ENCODE measurements around the gene DYRK4.

Gene DYRK4

GRCh38 chr12:4545195-4545594 lies 16.8 kb upstream of the DYRK4 start:
- Histone ChIP-seq H2BK12ac (ENCODE audit: low read length in 2 of 2) (no peak overlapping the region), H4K8ac (ENCODE audit: low read length) (no peak overlapping the region), H3K14ac (ENCODE audit: low read length in 2 of 2) (no peak overlapping the region), H4K91ac (ENCODE audit: low read length) (no peak overlapping the region), H3K79me1 (replicated peaks; ENCODE audit: low read length, poor library complexity, severe bottlenecking) (peaks cover 4% of the 10 kb centered on the region), H3K36me3 (ENCODE audit: control insufficient read depth in 1 of 2, insufficient read depth in 2 of 2, low read depth in 1 of 2, low read length in 2 of 2) (peaks cover 0 to 8% of the 10 kb centered on the region in 2 experiments), H2BK15ac (ENCODE audit: low read depth, poor library complexity, severe bottlenecking) (no peak overlapping the region), H2BK120ac (ENCODE audit: low read depth, low read length) (no peak overlapping the region), H3K4me1 (ENCODE audit: control insufficient read depth, insufficient read depth, low read depth, low read length) (no peaks in the 10 kb centered on the region), H3K23ac (ENCODE audit: low read length in 2 of 2) (no peak overlapping the region), H3K9me3 (ENCODE audit: control insufficient read depth, low read length) (no peaks in the 10 kb centered on the region), H3K27ac (ENCODE audit: low read length, poor library complexity, severe bottlenecking) (no peak overlapping the region), H3K4ac (ENCODE audit: low read depth in 1 of 2, low read length in 2 of 2) (no peak overlapping the region), H3K4me2 (ENCODE audit: low read length, poor library complexity, severe bottlenecking) (no peak overlapping the region), H2BK5ac (ENCODE audit: low read depth, low read length, poor library complexity, severe bottlenecking) (no peak overlapping the region), H2AFZ (ENCODE audit: low read depth, low read length) (no peak overlapping the region), H3K18ac (ENCODE audit: low read depth in 1 of 2, low read length in 2 of 2) (no peak overlapping the region), H3K27me3 (ENCODE audit: control insufficient read depth in 1 of 2, insufficient read depth in 1 of 2, low read length in 2 of 2) (no peaks in the 10 kb centered on the region), H3K9ac (ENCODE audit: low read length) (no peak overlapping the region), H3K4me3 (ENCODE audit: insufficient read depth in 1 of 2, low read depth in 1 of 2, low read length in 2 of 2) (no peak overlapping the region), H2AK5ac (ENCODE audit: low read length, severe bottlenecking) (no peak overlapping the region)
- WGBS = 81% methylated on average over 1 of the region's 1 CpG
- no peak for DNase-seq

DNA sequence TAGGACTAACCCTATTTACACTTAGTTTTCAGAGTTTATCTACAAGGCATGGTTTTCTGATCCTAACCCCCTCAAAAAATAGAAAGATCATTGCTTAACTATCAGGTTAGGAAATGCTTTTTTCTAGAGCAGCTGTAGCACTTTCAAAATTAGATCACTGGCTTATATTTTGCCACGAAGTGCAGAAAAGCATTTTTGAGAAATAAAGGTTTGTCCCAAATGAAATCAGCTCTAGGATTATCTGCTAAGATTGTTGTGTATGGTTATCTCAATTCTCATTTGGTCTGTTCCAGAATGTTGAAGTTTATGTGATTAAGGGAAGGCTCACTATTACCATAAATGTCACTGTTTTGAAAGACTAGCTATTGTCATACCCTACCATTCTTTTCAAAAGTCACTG lies 9.8 kb upstream of the DYRK4 start:
- Histone ChIP-seq H2BK5ac (ENCODE audit: low read depth, low read length, poor library complexity, severe bottlenecking) (no peak overlapping the region), H4K8ac (ENCODE audit: low read length) (no peak overlapping the region), H3K4me3 (ENCODE audit: insufficient read depth in 1 of 2, low read depth in 1 of 2, low read length in 2 of 2) (no peak overlapping the region), H3K18ac (ENCODE audit: low read depth in 1 of 2, low read length in 2 of 2) (no peak overlapping the region), H3K4me1 (ENCODE audit: control insufficient read depth, insufficient read depth, low read depth, low read length) (no peaks in the 10 kb centered on the region), H2BK12ac (ENCODE audit: low read length in 2 of 2) (no peak overlapping the region), H3K79me1 (replicated peaks; ENCODE audit: low read length, poor library complexity, severe bottlenecking) (peaks cover 3% of the 10 kb centered on the region), H2BK120ac (ENCODE audit: low read depth, low read length) (no peak overlapping the region), H4K91ac (ENCODE audit: low read length) (no peak overlapping the region), H3K36me3 (ENCODE audit: control insufficient read depth in 1 of 2, insufficient read depth in 2 of 2, low read depth in 1 of 2, low read length in 2 of 2) (no peaks in the 10 kb centered on the region), H3K27me3 (ENCODE audit: control insufficient read depth in 1 of 2, insufficient read depth in 1 of 2, low read length in 2 of 2) (no peaks in the 10 kb centered on the region), H3K4ac (ENCODE audit: low read depth in 1 of 2, low read length in 2 of 2) (no peak overlapping the region), H3K27ac (ENCODE audit: low read length, poor library complexity, severe bottlenecking) (no peak overlapping the region), H2BK15ac (ENCODE audit: low read depth, poor library complexity, severe bottlenecking) (no peak overlapping the region), H3K9ac (ENCODE audit: low read length) (no peak overlapping the region), H3K23ac (ENCODE audit: low read length in 2 of 2) (no peak overlapping the region), H2AFZ (ENCODE audit: low read depth, low read length) (no peak overlapping the region), H2AK5ac (ENCODE audit: low read length, severe bottlenecking) (no peak overlapping the region), H3K4me2 (ENCODE audit: low read length, poor library complexity, severe bottlenecking) (no peak overlapping the region), H3K9me3 (ENCODE audit: control insufficient read depth, low read length) (no peaks in the 10 kb centered on the region), H3K14ac (ENCODE audit: low read length in 2 of 2) (no peak overlapping the region)
- 100% methylated on average over 1 of the region's 1 CpG for WGBS
- DNase-seq = no peak

GRCh38 chr12:4553943-4554342 lies 8.1 kb upstream of the DYRK4 start:
- WGBS = 93% methylated on average over 4 of the region's 4 CpGs
- H3K9me3 ChIP-seq (ENCODE audit: control insufficient read depth, low read length) = no peaks in the 10 kb centered on the region
- no peak overlapping the region for H4K8ac ChIP-seq (ENCODE audit: low read length)
- no peak overlapping the region for H2BK120ac ChIP-seq (ENCODE audit: low read depth, low read length)
- H2AFZ ChIP-seq (ENCODE audit: low read depth, low read length) = no peak overlapping the region
- no peak overlapping the region for H3K14ac ChIP-seq (ENCODE audit: low read length in 2 of 2)
- no peak overlapping the region for H2BK12ac ChIP-seq (ENCODE audit: low read length in 2 of 2)
- H3K27ac ChIP-seq (ENCODE audit: low read length, poor library complexity, severe bottlenecking) = no peak overlapping the region
- H4K91ac ChIP-seq (ENCODE audit: low read length) = no peak overlapping the region
- H3K4me3 ChIP-seq (ENCODE audit: insufficient read depth in 1 of 2, low read depth in 1 of 2, low read length in 2 of 2) = no peak overlapping the region
- H3K18ac ChIP-seq (ENCODE audit: low read depth in 1 of 2, low read length in 2 of 2) = no peak overlapping the region
- no peak overlapping the region for H2BK5ac ChIP-seq (ENCODE audit: low read depth, low read length, poor library complexity, severe bottlenecking)
- H3K27me3 ChIP-seq (ENCODE audit: control insufficient read depth in 1 of 2, insufficient read depth in 1 of 2, low read length in 2 of 2) = no peaks in the 10 kb centered on the region
- no peak overlapping the region for H2AK5ac ChIP-seq (ENCODE audit: low read length, severe bottlenecking)
- H3K4ac ChIP-seq (ENCODE audit: low read depth in 1 of 2, low read length in 2 of 2) = no peak overlapping the region
- no peaks in the 10 kb centered on the region for H3K4me1 ChIP-seq (ENCODE audit: control insufficient read depth, insufficient read depth, low read depth, low read length)
- no peak overlapping the region for H2BK15ac ChIP-seq (ENCODE audit: low read depth, poor library complexity, severe bottlenecking)
- peaks cover 3% of the 10 kb centered on the region for H3K79me1 ChIP-seq (replicated peaks; ENCODE audit: low read length, poor library complexity, severe bottlenecking)
- no peaks in the 10 kb centered on the region for H3K36me3 ChIP-seq (ENCODE audit: control insufficient read depth in 1 of 2, insufficient read depth in 2 of 2, low read depth in 1 of 2, low read length in 2 of 2)
- DNase-seq = no peak
- H3K4me2 ChIP-seq (ENCODE audit: low read length, poor library complexity, severe bottlenecking) = no peak overlapping the region
- no peak overlapping the region for H3K23ac ChIP-seq (ENCODE audit: low read length in 2 of 2)
- no peak overlapping the region for H3K9ac ChIP-seq (ENCODE audit: low read length)

- H3K9ac ChIP-seq (ENCODE audit: low read length) = peak overlapping the region; percentile 57
- H3K9me3 ChIP-seq (ENCODE audit: control insufficient read depth, low read length) = no peaks in the 10 kb centered on the region
- no peak overlapping the region for H3K14ac ChIP-seq (ENCODE audit: low read length in 2 of 2)
- H3K36me3 ChIP-seq (ENCODE audit: control insufficient read depth in 1 of 2, insufficient read depth in 2 of 2, low read depth in 1 of 2, low read length in 2 of 2) = no peaks in the 10 kb centered on the region
- no peak overlapping the region for H3K27ac ChIP-seq (ENCODE audit: low read length, poor library complexity, severe bottlenecking)
- H3K27me3 ChIP-seq (ENCODE audit: control insufficient read depth in 1 of 2, insufficient read depth in 1 of 2, low read length in 2 of 2) = no peaks in the 10 kb centered on the region
- H2BK12ac ChIP-seq (ENCODE audit: low read length in 2 of 2) = no peak overlapping the region
- H3K18ac ChIP-seq (ENCODE audit: low read depth in 1 of 2, low read length in 2 of 2) = no peak overlapping the region
- no peak overlapping the region for H2BK15ac ChIP-seq (ENCODE audit: low read depth, poor library complexity, severe bottlenecking)
- H3K4me1 ChIP-seq (ENCODE audit: control insufficient read depth, insufficient read depth, low read depth, low read length) = no peaks in the 10 kb centered on the region
- H2BK5ac ChIP-seq (ENCODE audit: low read depth, low read length, poor library complexity, severe bottlenecking) = no peak overlapping the region
- H2AK5ac ChIP-seq (ENCODE audit: low read length, severe bottlenecking) = no peak overlapping the region
- H3K4me3 ChIP-seq (ENCODE audit: insufficient read depth in 1 of 2, low read depth in 1 of 2, low read length in 2 of 2) = no peak overlapping the region
- WGBS = 97% methylated on average over 2 of the region's 2 CpGs
- no peak overlapping the region for H3K23ac ChIP-seq (ENCODE audit: low read length in 2 of 2)
- H4K91ac ChIP-seq (ENCODE audit: low read length) = no peak overlapping the region
- no peak overlapping the region for H2BK120ac ChIP-seq (ENCODE audit: low read depth, low read length)
- H2AFZ ChIP-seq (ENCODE audit: low read depth, low read length) = no peak overlapping the region
- no peak overlapping the region for H3K4me2 ChIP-seq (ENCODE audit: low read length, poor library complexity, severe bottlenecking)
- peaks cover 2% of the 10 kb centered on the region for H3K79me1 ChIP-seq (replicated peaks; ENCODE audit: low read length, poor library complexity, severe bottlenecking)
- H3K4ac ChIP-seq (ENCODE audit: low read depth in 1 of 2, low read length in 2 of 2) = no peak overlapping the region
- H4K8ac ChIP-seq (ENCODE audit: low read length) = no peak overlapping the region
- peak; percentile 22 for DNase-seq
These were observed 6.2 kb upstream of the DYRK4 start for GRCh38 chr12:4555804-4556203.
